Mucosa of gallbladder (tissue), 1 donor: Measurements from ENCODE around the gene USP48. TPM values are rescaled to one million over a fixed set of nuclear protein-coding genes. Genes with fewer than 3 reads are reported as not detected.
"Not testable (repeated sequence)": the region's sequence is repeated elsewhere in the genome, so short reads cannot be mapped to it uniquely, and the experiment has no call there.

ENCODE experiments used
- DNase-seq: peaks from one replicate; pipeline ENCODE4 v3.0.0-alpha.2; 2020; ENCODE audit warnings: low spot score
- total RNA-seq: library from RNA; stranded (reverse); gene quantifications from one replicate; pipeline ENCODE4 v1.2.1, GENCODE V29; 2021
- donor health status: DM: no; HTN: no; CAD: no.

Gene USP48
- total RNA-seq, 1 donor from 2014 or later, result 62.9 TPM

DNA sequence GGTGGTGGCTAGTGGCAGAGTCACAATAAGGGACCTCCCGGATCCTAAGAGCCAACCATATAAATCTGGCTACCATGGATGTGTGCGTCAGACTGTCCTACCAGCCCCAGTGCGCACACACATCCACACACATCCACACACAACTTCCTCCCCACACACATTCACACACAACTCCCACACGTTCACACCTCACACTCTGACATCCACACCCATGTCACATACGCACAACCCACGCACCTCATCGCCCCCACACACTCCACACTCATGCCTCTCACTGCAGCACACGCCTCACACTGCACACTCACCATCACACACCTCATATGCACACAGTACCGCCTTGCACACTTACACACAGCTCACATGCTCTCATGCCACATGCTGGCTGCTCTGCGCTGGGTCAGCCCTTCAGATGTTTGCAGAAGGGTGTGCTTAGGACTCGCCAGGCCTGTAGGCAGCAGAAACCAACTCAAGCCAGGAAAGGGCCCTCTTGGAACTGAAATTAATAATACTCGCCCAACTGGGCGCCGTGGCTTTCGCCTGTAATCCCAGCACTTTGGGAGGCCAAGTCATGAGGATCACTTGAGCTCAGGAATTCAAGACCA is 32.1 kb upstream of the USP48 start:
- no peak for DNase-seq

DNA sequence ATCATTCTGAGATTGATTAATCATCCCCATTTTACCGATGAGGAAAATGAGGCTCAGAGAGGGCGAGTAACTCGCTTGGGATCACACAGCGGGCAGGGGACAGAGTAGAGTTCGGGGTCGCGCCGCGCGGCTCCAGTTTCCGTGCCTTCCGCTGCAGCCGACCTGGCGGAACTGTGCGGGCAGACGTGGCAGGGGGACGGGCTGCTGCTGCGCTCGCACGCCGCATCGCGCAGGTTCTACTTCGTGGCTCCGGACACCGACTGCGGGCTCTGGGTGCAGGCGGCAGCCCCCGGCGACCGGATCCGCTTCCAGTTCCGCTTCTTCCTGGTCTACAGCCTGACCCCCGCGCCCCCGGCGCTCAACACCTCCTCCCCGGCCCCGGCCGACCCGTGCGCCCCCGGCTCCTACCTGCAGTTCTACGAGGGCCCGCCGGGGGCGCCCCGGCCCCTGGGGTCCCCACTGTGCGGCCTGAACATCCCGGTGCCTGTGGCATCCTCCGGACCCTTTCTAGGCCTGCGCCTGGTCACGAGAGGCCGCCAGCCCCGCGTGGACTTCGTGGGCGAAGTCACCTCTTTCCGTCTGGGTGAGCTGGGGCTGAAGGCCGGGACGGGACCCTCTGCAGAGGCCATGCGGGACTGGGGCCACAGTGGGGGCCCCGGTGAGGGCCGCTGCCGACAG is 31.4 kb upstream of the USP48 start:
- DNase-seq, result no peak

DNA sequence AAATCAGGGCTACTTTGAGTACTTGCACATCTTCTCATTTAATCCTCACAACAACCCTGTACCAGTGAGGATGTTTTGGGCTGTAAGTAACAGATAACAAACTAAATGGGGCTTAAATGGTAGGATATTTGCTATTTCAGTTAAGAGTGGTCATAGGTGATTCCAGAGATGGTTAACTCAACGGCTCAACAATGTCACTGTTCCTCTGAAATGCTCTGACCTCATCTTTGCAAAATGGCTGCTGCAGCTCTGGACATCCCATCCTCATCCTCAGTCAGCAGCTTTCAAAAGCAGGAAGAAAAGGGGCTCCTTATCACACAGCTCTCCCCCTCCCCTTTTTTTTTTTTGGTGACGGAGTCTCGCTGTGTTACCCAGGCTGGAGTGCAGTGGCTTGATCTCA is 30.6 kb upstream of the USP48 start:
- DNase-seq, result no peak

DNA sequence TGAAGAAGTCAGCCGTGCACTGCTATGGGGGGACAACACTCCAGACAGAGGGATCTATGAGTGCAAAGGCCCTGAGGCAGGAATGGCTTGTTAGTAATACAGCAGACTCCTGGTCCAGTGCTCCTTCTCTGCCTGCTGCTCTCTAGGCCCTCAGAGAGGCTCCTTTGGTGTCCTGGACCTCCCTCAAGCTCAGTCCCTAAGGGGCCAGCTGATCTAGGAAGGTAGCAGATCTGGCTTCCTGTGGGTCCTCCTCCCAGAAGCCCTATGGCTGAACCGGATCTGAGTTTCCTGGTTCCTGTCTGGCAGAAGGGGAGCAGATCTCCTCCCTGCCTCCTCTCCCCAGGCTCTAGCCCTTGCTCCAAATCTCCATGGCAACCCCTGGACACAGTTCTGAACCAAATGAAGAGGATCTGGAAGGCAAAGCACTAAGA is 28.9 kb upstream of the USP48 start, which contains the start of gene LDLRAD2:
TSS of gene LDLRAD2 (plus strand) at position 391 of the 431 bp plus-strand sequence. CDS start 187 bp downstream, outside the sequence.
- no peak for DNase-seq

DNA sequence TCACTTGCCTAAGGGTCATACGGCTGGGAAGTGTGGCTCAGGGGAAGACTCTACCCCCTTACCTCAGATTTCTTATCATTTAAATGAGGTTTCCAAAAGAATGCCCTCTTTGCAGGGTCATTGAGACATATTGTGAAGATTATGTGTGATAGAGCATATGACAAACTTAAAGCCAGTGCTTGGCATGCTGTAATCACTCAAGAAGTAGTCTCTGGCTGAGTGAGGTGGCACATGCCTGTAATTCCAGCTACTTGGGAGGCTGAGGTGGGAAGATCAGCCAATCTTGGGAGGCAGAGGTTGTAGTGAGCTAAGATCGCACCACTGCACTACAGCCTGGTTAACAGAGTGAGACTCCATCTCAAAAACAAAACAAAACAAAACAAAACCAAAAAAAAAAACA is 21.6 kb upstream of the USP48 start:
- no peak for DNase-seq

DNA sequence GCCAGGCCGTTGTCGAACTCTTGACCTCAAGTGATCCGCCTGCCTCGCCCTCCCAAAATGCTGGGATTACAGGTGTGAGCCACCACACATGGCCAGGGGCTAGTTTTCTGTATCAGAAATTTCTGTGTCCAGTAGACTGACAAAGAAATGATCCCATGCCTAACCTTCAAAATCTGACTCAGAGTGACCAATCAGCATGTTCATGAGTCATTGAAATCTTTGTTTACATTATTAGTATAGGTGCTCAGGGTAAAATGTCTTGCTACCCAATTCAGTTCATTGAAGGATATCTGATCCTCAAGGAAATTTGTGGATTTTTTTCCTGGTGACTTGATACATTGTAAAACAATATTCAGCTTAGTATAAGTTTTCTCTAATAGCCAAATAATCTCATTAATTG is 18.2 kb upstream of the USP48 start:
- DNase-seq, result no peak

DNA sequence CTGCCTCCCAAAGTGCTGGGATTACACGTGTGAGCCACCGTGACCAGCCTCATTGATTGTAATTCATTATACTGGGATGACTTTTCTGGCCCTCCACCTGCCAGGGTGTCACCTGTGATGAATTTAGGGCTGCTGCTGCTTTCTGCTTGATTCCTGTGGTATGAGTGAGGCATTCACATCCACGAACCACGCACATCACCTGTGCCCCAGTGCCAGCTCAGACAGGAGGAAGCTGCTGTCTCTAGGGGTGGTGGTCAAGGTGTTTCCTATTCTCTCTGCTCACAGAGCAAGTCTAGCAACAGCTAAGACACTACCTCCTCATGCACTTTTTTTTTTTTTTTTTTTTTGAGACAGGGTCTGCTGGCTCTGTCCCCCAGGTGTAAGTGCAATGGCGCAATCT is 16.8 kb upstream of the USP48 start:
- no peak for DNase-seq

DNA sequence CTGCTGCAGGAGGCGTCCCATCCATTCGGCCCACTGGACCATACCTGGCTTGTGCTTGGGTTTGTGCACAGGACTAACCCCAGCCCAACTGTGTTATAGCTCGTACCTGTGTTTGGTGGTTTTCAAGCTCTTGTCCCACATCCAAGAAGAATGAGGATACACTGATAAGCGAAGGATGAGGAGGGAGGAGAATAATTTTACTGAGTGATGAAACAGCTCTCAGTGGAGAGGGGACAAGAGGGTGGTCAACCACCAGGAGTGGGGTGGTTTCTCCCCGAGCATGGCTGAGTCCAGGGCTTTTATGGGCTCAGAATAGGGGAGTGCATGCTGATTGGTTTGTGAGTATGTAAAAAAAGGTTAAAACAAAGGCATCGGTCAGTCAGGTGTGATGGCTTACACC is 12.1 kb upstream of the USP48 start:
- DNase-seq, result no peak

DNA sequence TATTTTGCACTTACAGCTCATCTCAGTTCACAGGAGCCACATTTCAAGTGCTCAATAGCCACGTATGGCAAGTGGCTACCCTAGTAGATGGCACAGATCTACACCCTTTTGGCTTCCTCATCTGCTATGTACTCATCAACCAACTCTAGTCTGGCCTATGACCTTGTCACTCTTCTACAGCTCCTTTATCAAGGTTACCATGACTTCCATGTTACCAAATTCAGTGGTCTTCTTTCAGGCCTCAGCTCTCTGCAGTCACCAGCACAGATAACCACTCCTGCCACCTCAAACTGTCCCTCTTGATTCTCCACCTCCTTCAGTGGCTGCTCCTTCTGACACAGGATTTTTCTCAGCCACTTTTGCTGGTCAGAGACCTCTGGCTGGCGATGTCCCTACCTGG is 11.7 kb upstream of the USP48 start:
- no peak for DNase-seq

DNA sequence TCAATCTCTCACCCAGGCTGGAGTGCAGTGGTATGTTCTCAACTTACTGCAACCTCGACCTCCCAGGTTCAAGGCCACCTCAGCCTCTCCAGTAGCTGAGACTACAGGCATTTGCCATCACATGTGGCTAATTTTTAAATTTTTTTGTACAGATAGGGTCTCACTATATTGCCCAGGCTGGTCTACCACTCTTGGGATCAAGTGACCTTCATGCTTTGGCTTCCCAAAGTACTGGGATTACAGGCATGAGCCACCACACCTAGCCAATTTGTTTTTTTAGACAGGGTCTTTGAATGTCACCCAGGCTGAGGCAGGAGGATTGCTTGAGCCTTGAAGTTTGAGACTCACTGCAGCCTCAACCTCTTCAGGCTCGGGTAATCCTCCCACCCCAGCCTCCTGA is 10.2 kb upstream of the USP48 start:
- DNase-seq, result no peak

DNA sequence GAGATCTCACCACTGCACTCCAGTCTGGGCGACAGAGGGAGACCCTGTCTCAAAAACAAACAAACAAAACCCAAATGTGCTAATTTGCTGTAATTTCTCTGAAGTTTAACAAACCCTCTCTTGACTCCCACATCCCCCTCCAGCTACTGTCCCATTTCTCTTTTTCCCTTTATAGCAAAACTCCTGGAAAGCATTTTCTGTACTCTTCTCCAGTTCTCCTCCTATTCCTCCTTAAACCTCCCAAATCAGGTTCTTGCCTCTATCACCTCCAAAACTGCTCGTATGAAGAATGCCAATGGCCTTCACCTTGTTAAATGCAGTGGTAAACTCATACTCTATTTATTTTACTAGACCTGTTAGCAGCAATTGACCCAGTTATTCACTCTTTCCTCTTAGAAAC is 3.7 kb upstream of the USP48 start:
- DNase-seq, result no peak

DNA sequence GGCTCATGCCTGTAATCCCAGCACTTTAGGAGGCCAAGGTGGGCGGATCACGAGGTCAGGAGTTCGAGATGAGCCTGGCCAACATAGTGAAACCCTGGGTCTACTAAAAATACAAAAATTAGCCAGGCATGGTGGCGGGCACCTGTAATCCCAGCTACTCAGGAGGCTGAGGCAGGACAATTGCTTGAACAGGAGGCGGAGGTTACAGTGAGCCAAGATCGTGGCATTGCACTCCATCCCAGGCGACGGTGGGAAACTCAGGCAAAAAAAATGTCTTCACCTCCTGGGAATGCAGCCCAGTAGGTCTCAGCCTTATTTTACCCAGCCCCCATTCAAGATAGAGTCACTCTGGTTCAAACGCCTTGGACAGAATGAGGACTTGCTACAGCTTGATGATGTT is 2.8 kb upstream of the USP48 start:
- DNase-seq, result not testable (repeated sequence)

DNA sequence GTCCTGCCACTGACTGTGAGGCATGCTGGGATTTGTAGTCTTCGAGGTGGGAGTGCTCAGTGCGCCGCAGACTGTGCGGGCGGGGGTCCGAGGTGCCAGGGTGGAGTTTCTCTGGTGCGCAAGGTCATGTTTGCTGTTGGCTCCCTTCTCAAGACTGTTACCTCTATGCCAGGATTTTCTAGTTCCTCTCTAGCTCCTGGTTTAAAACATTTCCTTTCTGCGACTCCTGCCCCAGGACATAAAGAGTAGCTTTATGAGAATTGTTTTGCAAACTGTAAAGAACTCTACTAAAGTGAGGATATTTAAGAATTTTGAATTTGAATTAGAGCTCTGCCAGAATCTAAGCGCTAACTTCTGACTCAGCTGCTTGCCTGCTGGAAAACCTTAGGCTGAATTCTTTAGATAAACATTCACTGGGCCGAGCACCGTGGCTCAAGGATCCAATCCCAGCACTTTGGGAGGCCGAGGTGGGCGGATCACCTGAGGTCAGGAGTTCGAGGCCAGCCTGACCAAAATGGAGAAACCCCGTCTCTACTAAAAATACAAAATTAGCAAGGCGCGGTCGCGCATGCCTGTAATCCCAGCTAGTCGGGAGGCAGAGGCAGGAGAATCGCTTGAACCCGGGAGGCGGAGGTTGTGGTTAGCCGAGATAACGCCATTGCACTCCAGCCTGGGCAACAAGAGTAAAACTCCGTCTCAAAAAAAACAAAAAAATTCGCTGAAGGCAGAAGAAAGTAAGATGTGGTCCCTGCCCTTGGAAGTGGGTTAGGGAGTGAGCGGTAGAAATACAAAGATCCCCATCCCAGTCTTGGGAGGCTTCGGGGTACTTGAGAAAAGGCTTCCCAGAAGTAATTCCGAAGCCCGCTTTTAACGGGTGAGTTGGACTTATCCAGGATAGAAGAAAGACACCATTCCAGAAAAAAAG is 992 bp upstream of the USP48 start:
- DNase-seq, result no peak

DNA sequence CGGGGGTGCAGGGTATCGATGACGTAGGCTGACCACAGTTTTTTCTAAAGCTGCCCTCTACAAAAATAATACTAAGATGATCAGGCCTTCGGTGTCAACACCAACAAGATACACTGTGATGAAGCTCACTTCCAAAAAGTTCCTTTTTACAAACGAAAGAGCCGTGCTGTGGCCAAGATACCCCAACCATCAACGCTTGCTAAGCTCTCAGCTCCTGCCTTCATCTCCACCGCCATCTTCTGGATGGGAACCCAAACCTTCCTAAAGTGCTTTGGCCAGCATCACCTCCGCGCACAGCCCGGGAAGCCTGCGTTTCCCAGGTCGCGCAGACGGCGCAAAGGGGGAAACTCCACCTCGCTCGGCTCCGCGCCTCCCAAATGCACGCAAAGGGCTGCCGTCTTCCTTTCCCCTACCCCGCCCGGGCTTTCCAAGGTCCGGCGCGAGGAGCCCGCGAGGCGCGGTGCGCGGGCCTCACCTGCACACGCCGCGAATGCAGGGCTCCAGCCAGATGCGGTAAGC is 541 bp downstream of the USP48 start:
- peak; percentile 56 for DNase-seq

DNA sequence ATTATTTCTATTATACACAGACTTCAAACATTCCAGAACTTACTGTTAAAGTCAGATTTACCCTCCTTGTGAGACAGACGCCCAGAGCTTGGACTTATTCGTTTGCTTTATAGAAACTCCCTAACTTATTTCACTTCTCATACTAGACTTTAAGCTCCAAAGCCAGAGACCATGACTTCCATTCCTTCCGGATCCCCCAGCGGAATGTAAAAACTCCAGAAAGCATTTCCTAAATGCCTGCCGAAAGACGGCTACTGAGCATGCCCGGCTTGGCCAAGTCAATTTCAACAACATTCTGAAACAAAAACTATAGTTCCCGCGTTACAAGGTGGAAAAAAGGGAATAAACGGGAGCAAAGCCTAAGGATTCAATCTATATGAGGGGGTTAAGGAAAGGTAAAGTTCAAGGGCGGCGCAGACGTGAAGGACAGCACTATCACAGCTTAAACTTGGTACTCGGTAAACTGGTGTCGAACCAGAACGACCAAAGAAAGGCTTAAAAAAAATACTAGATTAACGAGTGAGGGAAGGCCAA is 1.1 kb downstream of the USP48 start:
- DNase-seq, result no peak

DNA sequence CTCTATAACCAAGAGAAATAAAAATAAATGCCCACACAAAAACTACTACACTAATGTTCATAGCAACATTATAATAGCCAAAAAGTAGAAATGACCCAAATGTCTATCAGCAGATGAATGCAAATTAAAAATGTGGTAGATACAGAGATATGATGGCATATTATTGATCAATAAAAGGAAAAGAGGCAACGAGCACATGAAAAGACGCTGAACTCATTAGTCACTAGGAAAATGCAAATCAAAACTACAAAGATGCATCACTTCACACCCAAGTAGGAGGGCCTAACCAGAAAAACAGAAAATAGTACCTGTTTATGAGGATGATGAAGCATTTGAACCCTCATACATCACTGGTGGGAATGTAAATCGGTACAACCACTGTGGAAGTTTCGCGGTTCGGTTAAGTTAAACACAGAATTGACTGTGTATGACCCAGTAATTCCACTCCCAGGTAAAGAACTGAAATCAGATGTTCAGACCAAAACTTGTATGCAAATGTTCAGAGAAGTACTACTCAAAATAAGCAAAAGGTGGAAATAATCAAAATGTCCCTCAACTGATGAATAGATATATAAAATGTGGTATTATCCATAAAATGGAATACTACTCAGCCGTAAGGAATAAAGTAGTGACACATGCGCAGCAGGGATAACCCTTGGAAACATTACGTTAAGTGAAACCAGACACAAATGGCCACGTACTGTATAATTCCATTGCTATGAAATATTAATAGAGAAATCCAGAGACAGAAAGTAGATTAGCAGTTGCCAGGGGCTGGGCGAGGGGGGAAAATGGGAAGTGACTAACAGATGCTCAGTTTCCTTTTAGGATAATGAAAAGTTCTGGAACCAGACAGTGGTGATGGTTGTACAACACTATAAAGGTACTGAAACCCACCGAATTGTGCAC is 3.1 kb downstream of the USP48 start:
- no peak for DNase-seq

DNA sequence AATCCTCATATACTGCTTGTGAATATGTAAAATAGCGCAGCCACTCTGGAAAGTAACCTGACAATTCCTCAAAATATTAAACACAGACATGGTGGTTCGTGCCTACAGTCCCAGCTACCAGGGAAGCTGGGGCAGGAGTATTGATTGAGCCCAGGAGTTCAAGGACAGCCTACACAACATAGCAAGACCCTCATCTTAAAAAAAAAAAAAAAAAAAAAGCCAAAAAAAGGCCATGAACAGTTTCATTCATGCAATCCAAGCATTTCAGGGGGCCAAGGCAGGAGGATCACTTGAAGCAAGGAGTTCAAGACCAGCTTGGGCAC is 4.6 kb downstream of the USP48 start:
- no peak for DNase-seq

DNA sequence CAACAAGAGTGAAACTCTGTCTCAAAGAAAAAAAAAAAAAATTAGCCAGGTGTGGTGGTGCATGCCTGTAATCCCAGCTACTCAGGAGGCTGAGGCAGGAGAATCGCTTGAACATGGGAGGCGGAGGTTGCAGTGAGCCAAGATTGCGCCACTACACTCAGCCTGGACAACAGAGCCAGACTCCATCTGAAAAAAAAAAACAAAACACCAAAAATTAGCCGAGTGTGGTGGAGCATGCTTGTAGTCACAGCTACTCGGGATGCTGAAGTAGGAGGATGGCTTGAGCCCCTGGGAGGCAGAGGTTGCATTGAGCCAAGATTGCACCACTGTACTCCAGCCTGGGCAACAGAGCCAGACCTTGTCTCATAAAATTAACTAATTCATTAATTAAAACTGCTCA is 6.0 kb downstream of the USP48 start:
- not testable (repeated sequence) for DNase-seq

DNA sequence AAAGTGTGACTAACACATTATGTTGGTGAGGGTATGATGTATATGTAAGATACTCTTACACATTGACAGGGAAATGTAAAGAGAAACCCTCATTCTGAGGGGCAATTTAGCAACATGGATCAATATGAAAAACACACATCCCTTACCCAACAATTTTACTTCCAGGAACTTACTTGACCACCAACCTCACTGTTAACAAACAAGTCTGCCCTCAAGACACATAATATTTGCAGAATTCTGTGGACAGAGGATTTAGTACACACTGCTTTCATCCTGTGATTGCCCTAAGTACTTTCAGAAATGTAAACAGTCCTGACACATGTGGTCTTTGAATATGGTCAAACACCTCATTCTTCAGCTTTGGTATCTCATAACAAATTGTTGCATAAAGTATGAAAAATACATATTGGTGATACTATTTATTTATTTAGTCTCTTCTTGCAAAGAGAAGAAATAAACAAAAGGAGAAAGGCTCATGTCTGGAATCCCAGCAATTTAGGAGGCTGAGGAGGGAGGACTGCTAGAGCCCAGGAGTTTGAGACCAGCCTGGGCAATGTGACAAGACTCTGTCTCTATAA is 6.9 kb downstream of the USP48 start:
- no peak for DNase-seq

DNA sequence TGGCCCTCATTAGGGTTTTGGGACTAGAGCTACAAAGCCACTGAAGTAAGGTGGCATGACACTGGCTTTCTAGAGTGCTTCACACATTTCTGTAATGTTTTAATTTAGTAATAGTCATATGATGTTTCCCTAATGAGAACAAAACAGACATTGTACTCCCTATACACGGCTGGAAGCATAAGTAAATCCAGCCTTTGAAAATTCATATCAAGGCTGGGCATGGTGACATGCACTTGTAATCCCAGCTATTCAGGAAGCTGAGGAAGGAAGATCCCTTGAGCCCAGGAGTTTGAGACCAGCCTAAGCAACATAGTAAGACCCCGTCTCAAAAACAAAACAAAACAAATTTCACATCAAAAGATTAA is 7.4 kb downstream of the USP48 start:
- DNase-seq, result no peak
